Activated effector memory CD4-positive, alpha-beta T cell treated with anti-CD3 and anti-CD28 coated beads, Interleukin-2, amount 50 U/mL, for 16 hours (primary cell): ENCODE results near the gene SUMO4.

ENCODE experiments used
- DNase-seq: peaks from one replicate; pipeline ENCODE4 v3.0.0-alpha.2; 2020

The SUMO4 gene

GRCh38 chr6:149392093-149392492 lies 8.0 kb upstream of the SUMO4 start:
- no peak for DNase-seq

GRCh38 chr6:149392535-149392934 lies 7.5 kb upstream of the SUMO4 start:
- no peak for DNase-seq

- no peak for DNase-seq
These were observed 6.9 kb upstream of the SUMO4 start for GRCh38 chr6:149393002-149393679.

GRCh38 chr6:149395185-149395584 lies 4.9 kb upstream of the SUMO4 start:
- no peak for DNase-seq

DNA sequence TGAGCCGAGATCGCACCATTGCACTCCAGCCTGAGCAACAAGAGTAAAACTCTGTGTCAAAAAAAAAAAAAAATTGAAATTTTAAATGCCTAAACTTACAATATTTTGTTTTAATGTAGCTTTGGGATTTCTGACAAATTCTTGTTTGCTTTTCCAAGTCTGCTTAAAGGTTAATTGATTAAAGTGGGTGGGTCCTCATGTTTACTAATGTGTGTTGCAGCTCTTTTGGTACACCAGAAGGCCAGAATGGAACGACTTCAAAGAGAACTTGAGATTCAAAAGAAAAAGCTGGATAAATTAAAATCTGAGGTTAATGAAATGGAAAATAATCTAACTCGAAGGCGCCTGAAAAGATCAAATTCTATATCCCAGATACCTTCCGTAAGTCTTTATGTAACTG lies 2.7 kb upstream of the SUMO4 start:
- DNase-seq: no peak

DNA sequence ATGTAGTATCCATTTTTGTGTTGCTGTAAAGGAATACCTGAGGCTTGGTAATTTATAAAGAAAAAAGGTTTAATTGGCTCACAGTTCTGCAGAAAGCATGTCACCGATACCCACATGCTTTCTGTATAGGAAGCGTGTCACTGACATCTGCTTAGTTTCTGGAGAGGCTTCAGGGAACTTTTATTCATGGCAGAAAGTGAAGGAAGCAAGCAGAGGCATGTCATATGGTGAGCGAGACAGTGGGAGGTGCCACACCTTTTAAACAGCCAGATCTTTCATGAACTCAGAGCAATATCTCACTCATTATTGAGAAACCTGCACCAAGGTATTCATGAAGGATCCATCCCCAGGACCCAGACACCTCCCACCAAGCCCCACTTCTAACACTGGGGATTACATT lies 3.5 kb downstream of the SUMO4 start:
- DNase-seq: no peak

DNA sequence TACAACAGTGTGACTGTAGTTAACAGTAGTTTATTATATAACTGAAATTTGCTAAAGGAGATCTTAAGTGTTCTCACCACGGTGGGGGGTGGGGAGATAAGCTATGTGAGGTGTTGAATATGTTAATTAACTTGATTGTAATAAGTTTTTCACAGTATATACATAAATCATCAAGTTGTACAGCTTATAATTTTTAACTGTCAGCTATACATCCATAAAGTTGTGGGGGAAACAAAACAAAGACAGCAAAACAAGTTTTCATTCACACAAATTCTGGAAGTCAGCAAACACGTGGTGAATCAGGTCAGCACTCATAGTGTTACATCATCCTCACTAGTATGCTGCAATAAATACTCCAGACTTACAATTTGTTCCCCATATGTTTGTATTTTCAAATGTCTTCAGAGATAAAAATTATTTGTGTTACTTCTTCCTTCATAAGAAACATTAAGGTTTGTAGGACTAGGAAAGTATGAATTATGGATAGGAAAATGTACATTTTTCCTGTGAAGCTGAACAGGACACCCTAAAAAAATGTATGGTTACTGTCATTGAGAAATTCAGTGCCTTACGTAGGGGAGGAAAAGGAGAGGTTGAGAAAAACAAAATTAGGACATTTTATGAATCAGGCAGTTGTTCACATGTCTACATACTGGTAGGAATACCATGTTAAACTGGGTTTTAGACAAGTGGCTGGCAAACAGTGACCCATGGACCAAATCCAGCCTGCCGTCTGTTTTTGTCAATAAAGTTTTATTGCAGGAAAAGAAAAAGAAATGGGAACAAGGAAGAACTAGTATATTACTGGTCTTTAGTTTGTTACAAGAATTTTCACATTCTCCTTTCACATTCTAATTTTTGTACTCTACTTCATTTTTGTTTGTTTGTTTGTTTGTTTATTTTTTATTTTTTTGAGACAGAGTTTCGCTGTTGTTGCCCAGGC lies 6.0 kb downstream of the SUMO4 start:
- DNase-seq: no peak

DNA sequence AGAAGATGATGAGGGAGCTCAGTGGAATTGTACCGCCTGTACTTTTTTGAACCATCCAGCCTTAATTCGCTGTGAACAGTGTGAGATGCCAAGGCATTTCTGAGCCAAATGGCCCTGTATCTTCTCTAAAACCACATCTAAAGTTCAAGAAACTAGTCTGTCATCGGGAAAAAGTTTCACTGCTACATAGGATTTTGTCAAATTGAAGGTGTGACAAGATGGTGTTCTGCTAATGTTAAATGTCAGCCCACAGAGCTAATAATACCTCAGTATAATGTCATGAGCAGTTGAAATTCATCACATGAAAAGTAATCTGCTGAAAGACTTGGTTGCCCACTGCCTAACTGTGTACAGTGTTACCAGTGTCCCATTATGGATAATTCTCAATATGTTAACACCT lies 9.6 kb downstream of the SUMO4 start:
- no peak for DNase-seq

- no peak for DNase-seq
These were observed 10.5 kb downstream of the SUMO4 start for GRCh38 chr6:149410557-149410956.

DNA sequence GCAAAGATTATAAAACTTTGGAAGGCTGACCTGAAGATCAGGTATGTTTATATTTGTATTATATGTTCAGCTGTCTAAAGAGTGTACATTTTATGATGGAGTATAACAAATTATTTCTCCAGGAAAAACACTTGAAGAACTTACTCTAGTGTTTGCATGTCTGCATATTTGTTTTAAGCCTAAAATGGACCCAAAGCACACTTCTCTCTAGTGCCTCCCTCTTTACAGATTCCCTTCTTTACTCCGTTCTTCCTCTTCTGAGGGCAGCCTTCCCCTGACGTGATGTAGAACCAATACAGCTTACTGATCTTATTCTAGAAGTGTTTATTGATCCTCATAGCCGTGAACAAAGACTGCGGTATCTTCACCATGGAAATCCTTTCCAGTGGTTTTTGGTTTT lies 13.9 kb downstream of the SUMO4 start:
- no peak for DNase-seq

DNA sequence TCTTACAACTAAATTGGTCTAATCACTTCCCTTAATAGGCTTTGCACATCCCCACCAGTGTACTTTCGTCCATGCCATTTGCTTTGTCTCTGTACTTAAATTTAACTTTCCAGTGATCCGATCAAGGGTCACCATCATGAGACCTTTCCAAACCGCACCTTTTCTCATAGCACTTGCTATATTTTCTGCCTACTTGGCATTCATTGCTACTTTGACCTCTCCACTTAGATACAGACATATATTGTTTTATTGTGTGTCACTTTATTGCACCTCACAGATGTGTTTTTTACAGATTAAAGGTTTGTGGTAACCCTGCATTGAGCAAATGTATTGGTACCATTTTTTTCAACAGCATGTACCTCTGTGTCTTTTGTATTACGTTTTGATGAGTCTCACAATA lies 14.8 kb downstream of the SUMO4 start:
- DNase-seq: no peak

GRCh38 chr6:149419696-149420404 lies 19.8 kb downstream of the SUMO4 start:
- DNase-seq: no peak

DNA sequence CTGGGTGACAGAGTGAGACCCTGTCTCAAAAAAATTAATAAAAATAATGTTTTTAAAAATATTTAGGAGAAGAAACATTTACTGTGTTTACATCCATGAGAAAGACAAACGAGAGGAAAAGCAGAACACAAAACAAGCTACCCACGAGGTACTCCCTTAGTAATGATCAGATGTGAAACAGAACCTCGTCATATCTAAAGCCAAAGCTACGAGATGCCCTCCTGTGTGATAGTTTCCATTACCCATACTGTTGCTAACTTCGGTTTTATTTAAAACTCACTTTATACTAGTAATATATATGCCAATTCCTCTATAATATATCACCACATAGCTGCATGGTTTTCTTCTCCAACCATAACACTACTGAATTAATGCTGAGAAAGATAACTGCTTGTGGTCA lies 21.1 kb downstream of the SUMO4 start:
- DNase-seq: no peak

- DNase-seq: no peak
These were observed 22.5 kb downstream of the SUMO4 start for GRCh38 chr6:149422581-149422980.

GRCh38 chr6:149423964-149424440 lies 23.9 kb downstream of the SUMO4 start:
- no peak for DNase-seq

- no peak for DNase-seq
These were observed 25.2 kb downstream of the SUMO4 start for GRCh38 chr6:149425224-149425623.

DNA sequence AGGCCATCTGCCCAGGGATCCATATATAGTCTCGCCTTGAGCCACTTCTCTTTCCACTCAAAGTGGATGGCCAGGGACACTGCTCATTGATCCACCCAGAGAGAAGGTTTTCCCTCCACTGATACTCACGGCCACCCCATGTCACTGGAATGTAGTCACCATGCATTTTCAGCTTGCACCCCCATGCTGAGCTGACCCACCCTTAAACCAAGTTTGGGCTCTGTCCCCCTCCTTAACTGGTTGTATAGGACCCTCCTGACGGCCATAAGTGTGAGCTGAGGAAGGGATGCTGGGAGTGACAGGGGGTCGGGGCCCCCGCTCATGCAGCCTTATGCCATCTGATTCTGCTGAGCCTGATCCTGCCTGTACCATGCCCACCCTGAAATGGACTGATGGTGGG lies 25.7 kb downstream of the SUMO4 start:
- DNase-seq: no peak

GRCh38 chr6:149428606-149429005 lies 28.5 kb downstream of the SUMO4 start:
- no peak for DNase-seq

GRCh38 chr6:149429427-149430360 lies 29.6 kb downstream of the SUMO4 start:
- DNase-seq: no peak

DNA sequence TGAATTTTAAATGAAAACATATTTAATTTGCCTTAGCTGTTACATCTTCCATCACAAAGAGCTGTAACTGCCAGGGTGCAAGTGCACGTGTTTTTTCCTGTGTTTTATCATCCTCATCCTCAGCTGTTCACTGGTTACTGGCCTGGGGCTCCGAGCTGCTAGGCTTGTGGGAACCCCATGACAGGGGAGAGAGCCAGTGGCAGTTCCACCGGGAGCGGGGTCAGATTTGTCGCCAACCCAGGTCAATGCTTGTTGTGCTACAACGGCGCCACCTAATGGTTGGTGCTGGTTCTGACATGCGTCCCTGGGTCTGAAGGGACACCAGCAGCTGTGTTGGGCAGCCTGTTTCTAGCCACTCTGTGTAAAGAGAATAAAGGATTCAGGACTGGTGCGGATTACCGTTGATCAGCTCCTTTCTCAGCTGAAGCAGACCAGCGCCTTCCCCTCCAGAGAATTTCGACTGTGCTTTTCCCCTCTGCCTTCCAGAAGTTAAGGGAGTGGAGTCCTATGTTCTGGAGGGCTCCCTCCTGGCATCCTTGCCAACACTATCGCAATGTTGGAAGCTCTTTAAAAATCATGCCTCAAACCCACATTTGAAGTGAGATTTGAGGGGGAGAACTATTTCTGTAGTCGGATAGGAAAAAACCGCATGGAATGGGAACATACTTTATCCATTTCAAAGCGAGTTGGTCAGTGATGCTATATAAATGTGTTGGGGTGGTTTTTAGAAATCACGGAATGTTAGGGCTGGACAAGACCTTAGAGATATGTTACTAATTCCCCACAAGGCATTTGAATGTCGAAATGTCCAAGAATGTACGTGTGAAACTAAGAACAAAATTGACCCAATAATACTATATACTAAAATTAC lies 32.1 kb downstream of the SUMO4 start:
- peak; percentile 96 for DNase-seq

DNA sequence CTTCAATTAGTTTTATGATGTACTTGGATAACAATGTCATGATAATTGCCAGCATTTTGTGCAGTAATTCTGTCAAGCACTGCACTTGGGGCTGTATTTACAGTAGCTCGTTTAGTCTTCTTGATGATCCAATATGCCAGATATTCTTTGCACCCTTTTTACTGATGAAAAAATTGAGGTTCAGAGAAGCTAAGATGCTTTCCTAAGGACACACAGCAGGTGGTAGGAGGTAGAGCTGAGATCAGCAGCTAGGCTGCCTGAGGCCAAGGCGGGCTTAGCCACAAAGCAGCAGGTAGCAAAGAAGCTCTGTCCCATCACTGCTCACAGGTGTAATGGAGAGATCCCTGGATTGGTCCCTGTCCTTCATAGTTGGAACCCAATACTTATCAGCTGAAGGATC lies 33.3 kb downstream of the SUMO4 start:
- no peak for DNase-seq
